SU-DHL-6 (cell line): Measurements from ENCODE around the gene MAML2.

Experiments used
- EZH2phosphoT487 ChIP-seq: fragments of 200-600 bp; sonication (generic), shearing (Covaris generic); conservative IDR thresholded peaks from 2 replicates; pipeline ENCODE4 v1.6.1; 2018; ENCODE audit warnings: mild to moderate bottlenecking, antibody characterized with exemption, low read length, moderate library complexity, mixed read lengths
- TF ChIP-seq, protein P1 (sequence below): fragments of 200-600 bp; sonication (generic); IDR thresholded peaks from one replicate; pipeline ENCODE4 v1.5.1; 2017; ENCODE audit warnings: antibody characterized with exemption, mild to moderate bottlenecking, low read length, moderate library complexity; ENCODE audit not compliant: insufficient read depth, poor library complexity, severe bottlenecking

- TF ChIP-seq, protein P1, sequence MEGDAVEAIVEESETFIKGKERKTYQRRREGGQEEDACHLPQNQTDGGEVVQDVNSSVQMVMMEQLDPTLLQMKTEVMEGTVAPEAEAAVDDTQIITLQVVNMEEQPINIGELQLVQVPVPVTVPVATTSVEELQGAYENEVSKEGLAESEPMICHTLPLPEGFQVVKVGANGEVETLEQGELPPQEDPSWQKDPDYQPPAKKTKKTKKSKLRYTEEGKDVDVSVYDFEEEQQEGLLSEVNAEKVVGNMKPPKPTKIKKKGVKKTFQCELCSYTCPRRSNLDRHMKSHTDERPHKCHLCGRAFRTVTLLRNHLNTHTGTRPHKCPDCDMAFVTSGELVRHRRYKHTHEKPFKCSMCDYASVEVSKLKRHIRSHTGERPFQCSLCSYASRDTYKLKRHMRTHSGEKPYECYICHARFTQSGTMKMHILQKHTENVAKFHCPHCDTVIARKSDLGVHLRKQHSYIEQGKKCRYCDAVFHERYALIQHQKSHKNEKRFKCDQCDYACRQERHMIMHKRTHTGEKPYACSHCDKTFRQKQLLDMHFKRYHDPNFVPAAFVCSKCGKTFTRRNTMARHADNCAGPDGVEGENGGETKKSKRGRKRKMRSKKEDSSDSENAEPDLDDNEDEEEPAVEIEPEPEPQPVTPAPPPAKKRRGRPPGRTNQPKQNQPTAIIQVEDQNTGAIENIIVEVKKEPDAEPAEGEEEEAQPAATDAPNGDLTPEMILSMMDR = no peak
- no peak for TF ChIP-seq EZH2phosphoT487
These were observed 291.2 kb downstream of the MAML2 start for GRCh38 chr11:96051820-96052219.
